AG04450 (cell line): ENCODE data around the gene COLQ. TPM values are rescaled to one million over a fixed set of nuclear protein-coding genes. Genes with fewer than 3 reads are reported as not detected.

Experiments used
- CTCF ChIA-PET: fragments of 300-600, 350-600 bp; formaldehyde crosslinking; extraction: SDS; loops from one replicate; lab custom pipeline; 2022; ENCODE audit warnings: antibody characterized with exemption, inconsistent platforms; lab: Charles Lee
- POLR2A ChIA-PET: fragments of 350-600 bp; formaldehyde crosslinking; extraction: SDS; loops from one replicate; lab custom pipeline; 2021; ENCODE audit warnings: antibody characterized with exemption, inconsistent platforms; lab: Yijun Ruan, JAX
- DNase-seq: peaks from one replicate; pipeline ENCODE4 v3.0.0-alpha.2; 2011; ENCODE audit warnings: low read depth, low spot score
- H3K27ac ChIP-seq: one replicate; pipeline ENCODE4 v1.5.1; 2012; ENCODE audit warnings: low read depth, low read length, control low read depth
- H3K27me3 ChIP-seq: one replicate; pipeline ENCODE4 v1.6.0; 2012; ENCODE audit warnings: low read length; ENCODE audit not compliant: control insufficient read depth, insufficient read depth
- H3K4me3 ChIP-seq: 2 replicates; pipeline ENCODE4 v1.5.1; 2011; ENCODE audit warnings: mild to moderate bottlenecking, low read depth, low read length, control low read depth
- H3K9me3 ChIP-seq: 2 replicates; pipeline ENCODE4 v1.5.1; 2012; ENCODE audit warnings: low read length; ENCODE audit not compliant: control insufficient read depth, insufficient read depth
- polyA plus RNA-seq: library from polyadenylated mRNA; depleted of rRNA; stranded (reverse); fragments of >200 nt; gene quantifications from 2 replicates; pipeline ENCODE4 v1.2.3, GENCODE V29; 2011
- TF ChIP-seq, protein P1 (sequence below): IDR thresholded peaks from 2 replicates; pipeline ENCODE4 v1.5.1; 2011; ENCODE audit warnings: low read depth, low read length, control low read depth, inconsistent platforms

The COLQ gene
- polyA plus RNA-seq, 1 experiment, result 0.95 TPM

DNA sequence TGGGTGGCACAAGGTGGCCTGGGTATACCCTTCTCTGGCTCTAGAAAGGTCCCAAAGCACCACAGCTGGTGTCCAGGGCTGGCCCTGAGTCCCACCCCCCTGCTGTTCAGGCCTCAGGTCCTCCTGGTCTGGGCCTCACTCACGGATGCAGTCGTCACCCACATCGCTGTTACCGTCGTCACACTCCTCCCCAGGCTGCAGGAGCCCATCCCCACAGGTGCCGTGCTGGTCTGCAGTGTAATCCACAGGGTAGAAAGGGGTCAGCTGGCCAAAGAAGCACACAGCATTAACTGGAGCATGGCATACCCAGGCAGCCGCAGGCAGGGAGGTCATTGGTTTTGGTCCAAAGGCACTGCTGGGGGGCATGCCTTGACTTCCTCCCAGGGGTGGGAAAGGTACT lies 65.8 kb downstream of the COLQ start:
- TF ChIP-seq, protein P1, sequence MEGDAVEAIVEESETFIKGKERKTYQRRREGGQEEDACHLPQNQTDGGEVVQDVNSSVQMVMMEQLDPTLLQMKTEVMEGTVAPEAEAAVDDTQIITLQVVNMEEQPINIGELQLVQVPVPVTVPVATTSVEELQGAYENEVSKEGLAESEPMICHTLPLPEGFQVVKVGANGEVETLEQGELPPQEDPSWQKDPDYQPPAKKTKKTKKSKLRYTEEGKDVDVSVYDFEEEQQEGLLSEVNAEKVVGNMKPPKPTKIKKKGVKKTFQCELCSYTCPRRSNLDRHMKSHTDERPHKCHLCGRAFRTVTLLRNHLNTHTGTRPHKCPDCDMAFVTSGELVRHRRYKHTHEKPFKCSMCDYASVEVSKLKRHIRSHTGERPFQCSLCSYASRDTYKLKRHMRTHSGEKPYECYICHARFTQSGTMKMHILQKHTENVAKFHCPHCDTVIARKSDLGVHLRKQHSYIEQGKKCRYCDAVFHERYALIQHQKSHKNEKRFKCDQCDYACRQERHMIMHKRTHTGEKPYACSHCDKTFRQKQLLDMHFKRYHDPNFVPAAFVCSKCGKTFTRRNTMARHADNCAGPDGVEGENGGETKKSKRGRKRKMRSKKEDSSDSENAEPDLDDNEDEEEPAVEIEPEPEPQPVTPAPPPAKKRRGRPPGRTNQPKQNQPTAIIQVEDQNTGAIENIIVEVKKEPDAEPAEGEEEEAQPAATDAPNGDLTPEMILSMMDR, result no peak
- ChIA-PET CTCF (no interaction called here), POLR2A (no interaction called here)
- Histone ChIP-seq H3K27ac (no peak overlapping the region), H3K9me3 (no peaks in the 10 kb centered on the region), H3K27me3 (no peaks in the 10 kb centered on the region), H3K4me3 (no peak overlapping the region)
- DNase-seq, result no peak

DNA sequence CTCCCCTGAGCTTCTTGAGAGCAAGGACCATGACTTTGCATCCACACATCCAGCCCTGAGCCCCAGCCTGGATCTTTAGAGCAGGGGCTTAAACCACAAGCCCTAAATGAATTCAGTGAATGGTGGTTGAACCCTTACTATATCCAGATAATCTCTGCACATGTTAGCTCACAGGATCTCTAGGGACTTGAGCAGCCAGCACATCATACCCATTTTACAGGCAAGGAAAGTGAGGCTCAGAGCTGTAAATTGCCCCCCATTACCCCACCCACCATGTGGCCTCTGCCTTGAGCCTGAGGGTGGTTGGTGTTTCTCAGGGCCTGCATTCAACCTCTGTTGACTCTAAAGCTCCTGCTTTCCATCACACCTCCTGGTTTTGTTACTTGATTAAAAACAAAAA lies 66.5 kb downstream of the COLQ start:
- TF ChIP-seq, protein P1, result no peak
- Histone ChIP-seq H3K27me3 (no peaks in the 10 kb centered on the region), H3K27ac (no peak overlapping the region), H3K9me3 (no peaks in the 10 kb centered on the region), H3K4me3 (no peak overlapping the region)
- CTCF ChIA-PET, result no interaction called here
- no peak for DNase-seq
- POLR2A ChIA-PET, result no interaction called here

GRCh38 chr3:15453991-15454625 lies 67.4 kb downstream of the COLQ start:
- POLR2A ChIA-PET, result no interaction called here
- Histone ChIP-seq H3K27ac (no peak overlapping the region), H3K4me3 (no peak overlapping the region), H3K27me3 (no peaks in the 10 kb centered on the region), H3K9me3 (no peaks in the 10 kb centered on the region)
- no peak for DNase-seq
- CTCF ChIA-PET, result interaction anchor here (0.6 to 1.3 kb wide), 2 partner anchors 49 to 181 kb away, joined by 3 to 4 read pairs; no protein-coding TSS in a partner anchor
- TF ChIP-seq, protein P1, result no peak

DNA sequence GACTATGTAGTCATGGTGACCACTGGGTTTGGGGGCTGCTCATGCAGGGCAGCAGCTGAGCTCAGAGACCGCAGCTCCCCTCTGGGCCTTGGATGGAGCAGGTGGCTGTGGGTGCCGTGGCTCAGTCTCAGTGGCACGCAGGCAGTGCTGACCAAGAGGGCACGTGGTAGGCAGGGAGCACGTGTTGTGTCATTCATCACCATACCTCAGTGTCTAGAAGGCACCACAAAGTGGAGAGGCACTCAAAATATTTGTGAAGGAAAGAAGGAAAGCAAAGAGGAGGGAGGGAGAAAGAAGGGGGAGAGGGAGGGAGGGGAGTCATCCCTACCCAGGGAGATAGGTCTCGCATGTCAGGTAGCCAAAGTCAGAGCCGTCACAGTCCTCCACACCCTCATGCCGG lies 68.0 kb downstream of the COLQ start:
- DNase-seq, result no peak
- POLR2A ChIA-PET, result no interaction called here
- Histone ChIP-seq H3K9me3 (no peaks in the 10 kb centered on the region), H3K27ac (no peak overlapping the region), H3K27me3 (no peaks in the 10 kb centered on the region), H3K4me3 (no peak overlapping the region)
- TF ChIP-seq, protein P1, result no peak
- CTCF ChIA-PET, result interaction anchor here (0.6 to 1.3 kb wide), 2 partner anchors 48 to 180 kb away, joined by 3 to 4 read pairs; no protein-coding TSS in a partner anchor

- DNase-seq, result no peak
- Histone ChIP-seq H3K27ac (no peak overlapping the region), H3K4me3 (no peak overlapping the region), H3K27me3 (no peaks in the 10 kb centered on the region), H3K9me3 (no peaks in the 10 kb centered on the region)
- TF ChIP-seq, protein P1, result no peak
- CTCF ChIA-PET, result interaction anchor here (1.3 kb wide), 1 partner anchor 48 kb away, joined by 3 read pairs; no protein-coding TSS in a partner anchor
- POLR2A ChIA-PET, result no interaction called here
Observed at GRCh38 chr3:15452961-15453360, 68.5 kb downstream of the COLQ start.
